Measurements from ENCODE around the gene CELA2A. TPM values are rescaled to one million over a fixed set of nuclear protein-coding genes. Genes with fewer than 3 reads are reported as not detected.
A peak's percentile ranks its signal among the peaks of the same experiment; 100 is the strongest.

CELA2A gene
- total and polyA plus RNA-seq, 11 donors = 0.76 to 1.0 (median 0.84) TPM; not detected in 6

GRCh38 chr1:15500184-15501178, 43.9 kb downstream of the CELA2A start:
- H3K4me3 ChIP-seq = no peak overlapping the region
- 74 to 84% (median 80%) methylated on average over 19 of the region's 19 CpGs for WGBS, 4 donors
- intact Hi-C loops (cut with DNase I) = loop anchor here in 8 of 10 donors (5.0 to 10.0 kb wide), 3 partner anchors 173 to 178 kb away; no protein-coding TSS in a partner anchor
- H3K4me1 ChIP-seq = no peaks in the 10 kb centered on the region
- peaks cover 0 to 66% (median 43%) of the 10 kb centered on the region in 9 donors for H3K36me3 ChIP-seq
- DNase-seq (no peak), ATAC-seq (no peak)
- H3K27me3 ChIP-seq = no peaks in the 10 kb centered on the region
- peaks cover 0 to 6% (median 0%) of the 10 kb centered on the region in 12 donors for H3K9me3 ChIP-seq
- TF ChIP-seq, protein P1, sequence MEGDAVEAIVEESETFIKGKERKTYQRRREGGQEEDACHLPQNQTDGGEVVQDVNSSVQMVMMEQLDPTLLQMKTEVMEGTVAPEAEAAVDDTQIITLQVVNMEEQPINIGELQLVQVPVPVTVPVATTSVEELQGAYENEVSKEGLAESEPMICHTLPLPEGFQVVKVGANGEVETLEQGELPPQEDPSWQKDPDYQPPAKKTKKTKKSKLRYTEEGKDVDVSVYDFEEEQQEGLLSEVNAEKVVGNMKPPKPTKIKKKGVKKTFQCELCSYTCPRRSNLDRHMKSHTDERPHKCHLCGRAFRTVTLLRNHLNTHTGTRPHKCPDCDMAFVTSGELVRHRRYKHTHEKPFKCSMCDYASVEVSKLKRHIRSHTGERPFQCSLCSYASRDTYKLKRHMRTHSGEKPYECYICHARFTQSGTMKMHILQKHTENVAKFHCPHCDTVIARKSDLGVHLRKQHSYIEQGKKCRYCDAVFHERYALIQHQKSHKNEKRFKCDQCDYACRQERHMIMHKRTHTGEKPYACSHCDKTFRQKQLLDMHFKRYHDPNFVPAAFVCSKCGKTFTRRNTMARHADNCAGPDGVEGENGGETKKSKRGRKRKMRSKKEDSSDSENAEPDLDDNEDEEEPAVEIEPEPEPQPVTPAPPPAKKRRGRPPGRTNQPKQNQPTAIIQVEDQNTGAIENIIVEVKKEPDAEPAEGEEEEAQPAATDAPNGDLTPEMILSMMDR (IDR thresholded peaks at IDR 0.05) = no peak
- TF ChIP-seq POLR2A (IDR thresholded peaks at IDR 0.05) = no peak
- H3K27ac ChIP-seq = no peak overlapping the region

GRCh38 chr1:15501208-15502032, 44.9 kb downstream of the CELA2A start:
- DNase-seq (peak; percentile 45 to 79 (median 56)), ATAC-seq (peak in 3 of 4 donors; percentile 34 to 74 (median 56))
- no peak for TF ChIP-seq POLR2A (IDR thresholded peaks at IDR 0.05)
- TF ChIP-seq, protein P1 (IDR thresholded peaks at IDR 0.05) = peak; percentile 44 to 75 (median 61)
- Histone ChIP-seq H3K4me1 (no peaks in the 10 kb centered on the region), H3K9me3 (peaks cover 0 to 6% (median 0%) of the 10 kb centered on the region in 12 donors), H3K4me3 (no peak overlapping the region), H3K36me3 (peaks cover 0 to 66% (median 47%) of the 10 kb centered on the region in 9 donors), H3K27ac (no peak overlapping the region), H3K27me3 (no peaks in the 10 kb centered on the region)
- intact Hi-C loops (cut with DNase I) = loop anchor here in 8 of 10 donors (5.0 to 10.0 kb wide), 3 partner anchors 174 to 179 kb away; no protein-coding TSS in a partner anchor
- WGBS, 4 donors = 60 to 61% (median 60%) methylated on average over 17 of the region's 17 CpGs

GRCh38 chr1:15504436-15504835, 47.9 kb downstream of the CELA2A start:
- no peak for TF ChIP-seq POLR2A (IDR thresholded peaks at IDR 0.05)
- TF ChIP-seq, protein P1 (IDR thresholded peaks at IDR 0.05) = no peak
- Histone ChIP-seq H3K36me3 (peaks cover 0 to 55% (median 40%) of the 10 kb centered on the region in 9 donors), H3K9me3 (no peaks in the 10 kb centered on the region), H3K4me3 (no peak overlapping the region), H3K27me3 (no peaks in the 10 kb centered on the region), H3K27ac (no peak overlapping the region), H3K4me1 (peaks cover 0 to 23% (median 5%) of the 10 kb centered on the region in 12 donors)
- DNase-seq (no peak), ATAC-seq (no peak)
- 92 to 98% (median 95%) methylated on average over 4 of the region's 4 CpGs for WGBS, 4 donors
- intact Hi-C loops (cut with DNase I) = loop anchor here in 8 of 10 donors (5.0 to 10.0 kb wide), 3 partner anchors 177 to 182 kb away; no protein-coding TSS in a partner anchor

Data from heart left ventricle (tissue), 16 donors.